ENCODE measurements around the gene NR2E1. TPM values are rescaled to one million over a fixed set of nuclear protein-coding genes. Genes with fewer than 3 reads are reported as not detected.

Gene NR2E1
- total and polyA plus RNA-seq, 10 of the 15 experiments (the other 5 are each of a cell fraction or from before 2014, with no cell fraction given), result not detected

GRCh38 chr6:108193835-108194234 lies 28.0 kb downstream of the NR2E1 start:
- FAIRE-seq, result no peak
- SMC1A ChIA-PET (ENCODE audit: uncharacterized antibody, unreplicated experiment), result interaction anchor here (0.7 kb wide), 2 partner anchors 15 to 247 kb away, joined by 3 read pairs; no protein-coding TSS in a partner anchor
- Histone ChIP-seq H3K4me1 (ENCODE audit: control insufficient read depth, insufficient read depth, low read length) (no peaks in the 10 kb centered on the region), H3K79me2 (ENCODE audit: control insufficient read depth, insufficient read depth, low read length) (no peaks in the 10 kb centered on the region), H3K4me3 (no peak overlapping the region), H2AFZ (ENCODE audit: control insufficient read depth, low read depth, low read length) (no peak overlapping the region), H3K9ac (ENCODE audit: control insufficient read depth, insufficient read depth, low read length) (no peak overlapping the region), H3K27ac (ENCODE audit: control insufficient read depth, insufficient read depth) (no peak overlapping the region), H3K36me3 (ENCODE audit: control insufficient read depth in 2 of 2, insufficient read depth in 2 of 2, low read length in 1 of 2) (no peaks in the 10 kb centered on the region), H3K27me3 (replicated peaks in 1 of 2; ENCODE audit: control insufficient read depth in 2 of 2, insufficient read depth in 2 of 2, low read length in 1 of 2) (no peaks in the 10 kb centered on the region), H3K9me3 (replicated peaks; ENCODE audit: control insufficient read depth, insufficient read depth, low read length) (no peaks in the 10 kb centered on the region), H4K20me1 (ENCODE audit: control insufficient read depth, insufficient read depth) (no peaks in the 10 kb centered on the region), H3K4me2 (ENCODE audit: control insufficient read depth, insufficient read depth) (no peak overlapping the region)
- DNase-seq (ENCODE audit: low read depth, low spot score), result no peak
- RAD21 ChIA-PET (ENCODE audit: unreplicated experiment), result interaction anchor here (0.7 kb wide), 1 partner anchor 196 kb away, joined by 3 read pairs; no protein-coding TSS in a partner anchor
- CTCF ChIA-PET, result no interaction called here
- in situ Hi-C loops (cut with MboI) (no loop called here), intact Hi-C loops (cut with micrococcal nuclease; ENCODE audit: unreplicated experiment) (no loop called here)
- 0% methylated on average over 1 of the region's 1 CpG for WGBS (ENCODE audit: insufficient coverage, insufficient replicate concordance, low lambda C conversion rate, missing lambda C conversion rate)
- POLR2A ChIA-PET, result no interaction called here
- BruUV-seq (replicated peaks), result no TSS peak
- no peak for ATAC-seq
- TF ChIP-seq LARP7 (IDR thresholded peaks at IDR 0.05), result no peak
- TF ChIP-seq EGR1 (IDR thresholded peaks at IDR 0.05; ENCODE audit: borderline replicate concordance in 1 of 2, low read depth in 2 of 2, low read length in 2 of 2), result no peak
- no peak for TF ChIP-seq REST (IDR thresholded peaks at IDR 0.05; ENCODE audit: low read depth, low read length)
- TF ChIP-seq PRDM15 (CRISPR knock-in tag; IDR thresholded peaks at IDR 0.05), result no peak
- no peak for TF ChIP-seq IKZF2 (IDR thresholded peaks at IDR 0.05)
- TF ChIP-seq ZBTB11 (CRISPR knock-in tag; IDR thresholded peaks at IDR 0.05), result no peak
- TF ChIP-seq ZBTB40 (IDR thresholded peaks at IDR 0.05; ENCODE audit: borderline replicate concordance), result no peak
- TF ChIP-seq MTA2 (IDR thresholded peaks at IDR 0.05; ENCODE audit: low read depth), result no peak
- TF ChIP-seq RELA (IDR thresholded peaks at IDR 0.05; ENCODE audit: borderline replicate concordance, partially characterized antibody), result no peak

All from GM12878 (cell line).